NCI-H2171 (cell line): ENCODE results near the gene UROD.

Experiments used
- DNase-seq: peaks from one replicate; lab custom pipeline; 2025; lab: John Stamatoyannopoulos, UW

The UROD gene

GRCh38 chr1:45008516-45008915 lies 3.5 kb upstream of the UROD start:
- DNase-seq: no peak

DNA sequence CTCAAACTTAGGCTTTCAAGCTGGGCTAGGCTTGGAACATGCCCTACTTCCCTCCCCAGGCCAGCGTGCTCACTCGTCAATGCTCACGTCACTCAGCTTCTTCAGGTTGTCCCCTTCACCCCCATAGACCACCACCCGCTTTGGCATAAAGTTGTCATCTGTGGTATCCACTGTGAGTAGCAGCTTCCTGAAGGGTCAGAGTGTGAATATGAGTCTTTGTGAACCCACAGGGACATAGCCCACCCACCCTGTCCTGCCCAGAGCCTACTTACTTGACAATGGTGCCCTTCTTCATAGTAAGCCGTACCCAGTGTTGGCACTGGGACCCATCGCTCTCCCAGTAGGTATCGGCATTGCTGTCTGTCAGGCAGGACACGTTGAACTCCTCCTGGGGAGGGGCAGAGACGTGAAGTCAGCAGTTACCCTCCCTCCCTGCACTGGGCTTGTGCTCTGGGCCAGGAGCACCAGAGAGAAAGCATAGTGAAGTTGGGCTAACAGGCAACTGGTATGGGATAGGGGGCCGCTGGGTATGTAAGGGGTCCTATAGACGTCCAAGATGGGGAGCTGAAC lies 2.7 kb upstream of the UROD start:
- DNase-seq: no peak

GRCh38 chr1:45009956-45010854 lies 1.8 kb upstream of the UROD start:
- DNase-seq: peak; percentile 57

DNA sequence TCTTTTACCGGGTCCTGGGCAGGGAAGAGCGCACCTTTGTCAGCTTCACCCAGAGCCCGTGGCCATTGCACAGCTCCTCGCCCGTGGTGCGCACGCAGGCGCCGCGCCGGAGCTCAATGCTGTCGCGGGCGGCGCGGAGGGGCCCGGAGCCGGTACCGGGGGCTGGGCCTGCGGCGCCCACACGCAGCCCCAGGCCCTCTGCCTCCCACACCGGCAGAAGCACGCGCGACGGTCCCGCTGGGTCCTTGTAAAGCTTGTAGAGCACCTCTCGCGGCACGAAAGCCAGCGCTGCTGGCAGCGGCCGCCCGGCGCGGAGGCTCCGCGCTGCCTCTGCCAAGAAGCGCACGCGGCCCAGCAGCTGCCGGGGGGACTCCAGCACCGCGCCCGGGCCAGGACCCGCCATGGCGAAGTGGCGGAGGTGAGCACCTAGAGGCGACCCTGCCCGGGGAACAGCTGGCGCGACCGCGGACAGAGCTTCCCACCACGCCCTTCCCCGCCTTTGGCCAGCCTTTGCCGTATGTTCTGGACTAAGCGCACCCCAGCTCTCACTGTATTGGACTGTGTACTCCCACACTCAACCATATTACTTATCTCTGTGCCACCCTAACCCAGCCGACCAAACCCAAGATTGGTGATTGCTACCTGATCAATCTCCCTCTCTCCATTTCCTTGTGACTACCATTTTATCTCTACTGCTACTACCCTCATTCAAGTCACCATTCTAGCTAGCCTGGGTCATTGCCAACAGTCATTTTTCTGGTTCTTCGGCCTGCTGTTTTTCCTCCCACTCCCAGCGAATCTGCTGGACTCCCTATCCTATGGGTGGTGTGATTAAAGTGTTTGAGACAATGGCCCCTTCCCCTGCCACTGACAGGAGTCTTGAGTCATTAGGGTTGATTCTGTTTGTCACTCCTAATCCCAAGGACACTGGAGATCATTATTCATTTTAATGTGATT lies 921 bp upstream of the UROD start, which contains the start of gene HECTD3:
Gene HECTD3 (minus strand): TSS at position 470 of the 957 bp plus-strand sequence. CDS start 67 bp downstream, at position 403.
- DNase-seq: peak; percentile 58

DNA sequence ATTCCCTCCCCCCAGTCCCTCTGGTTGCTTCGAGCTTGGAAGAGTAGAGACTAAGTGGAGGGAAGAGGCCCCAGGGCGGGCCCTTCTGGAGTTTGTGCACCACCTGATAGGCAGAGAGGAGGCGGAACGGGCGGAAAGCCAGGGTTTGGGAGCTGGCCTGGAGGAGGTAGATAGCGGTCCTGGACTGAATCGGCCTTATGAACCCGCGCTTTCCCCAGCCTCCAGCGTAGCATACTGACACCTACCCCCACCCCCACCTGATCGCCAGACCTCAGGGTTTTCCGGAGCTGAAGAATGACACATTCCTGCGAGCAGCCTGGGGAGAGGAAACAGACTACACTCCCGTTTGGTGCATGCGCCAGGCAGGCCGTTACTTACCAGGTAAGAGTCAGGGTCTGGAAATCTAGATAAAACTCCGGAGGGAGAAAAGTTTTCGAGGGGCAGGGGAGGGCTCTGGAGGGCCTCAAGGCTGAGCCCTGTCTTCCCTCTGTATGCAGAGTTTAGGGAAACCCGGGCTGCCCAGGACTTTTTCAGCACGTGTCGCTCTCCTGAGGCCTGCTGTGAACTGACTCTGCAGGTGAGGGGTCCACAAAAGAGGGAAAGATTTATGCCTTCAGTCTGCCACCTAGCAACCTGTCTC lies 705 bp downstream of the UROD start:
- peak; percentile 48 for DNase-seq

GRCh38 chr1:45013551-45014209 lies 1.6 kb downstream of the UROD start:
- no peak for DNase-seq

DNA sequence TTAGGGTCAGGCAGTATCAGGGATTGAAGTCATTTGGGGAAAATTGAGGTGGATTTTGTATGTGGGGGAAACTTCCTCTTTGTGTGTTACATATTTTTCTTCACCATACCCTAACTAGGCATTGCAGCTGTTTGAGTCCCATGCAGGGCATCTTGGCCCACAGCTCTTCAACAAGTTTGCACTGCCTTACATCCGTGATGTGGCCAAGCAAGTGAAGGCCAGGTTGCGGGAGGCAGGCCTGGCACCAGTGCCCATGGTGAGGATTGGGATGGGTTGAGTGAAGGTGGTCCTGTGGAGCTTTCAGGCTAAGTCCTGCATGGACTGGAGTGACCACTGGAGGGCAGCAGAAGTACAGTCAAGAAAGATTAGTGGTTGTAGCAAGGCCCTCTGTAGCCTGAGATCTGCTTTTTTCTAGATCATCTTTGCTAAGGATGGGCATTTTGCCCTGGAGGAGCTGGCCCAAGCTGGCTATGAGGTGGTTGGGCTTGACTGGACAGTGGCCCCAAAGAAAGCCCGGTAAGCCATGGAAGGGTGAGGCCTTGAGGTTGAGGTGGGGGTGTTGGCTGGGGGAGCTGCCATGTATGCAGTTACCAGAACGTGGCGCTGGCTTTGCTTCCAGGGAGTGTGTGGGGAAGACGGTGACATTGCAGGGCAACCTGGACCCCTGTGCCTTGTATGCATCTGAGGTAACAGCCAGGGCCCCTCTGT lies 2.4 kb downstream of the UROD start:
- peak; percentile 44 for DNase-seq

- no peak for DNase-seq
Observed at GRCh38 chr1:45015683-45016082, 3.6 kb downstream of the UROD start.

- DNase-seq: no peak
Observed at GRCh38 chr1:45016090-45016697, 4.1 kb downstream of the UROD start.

DNA sequence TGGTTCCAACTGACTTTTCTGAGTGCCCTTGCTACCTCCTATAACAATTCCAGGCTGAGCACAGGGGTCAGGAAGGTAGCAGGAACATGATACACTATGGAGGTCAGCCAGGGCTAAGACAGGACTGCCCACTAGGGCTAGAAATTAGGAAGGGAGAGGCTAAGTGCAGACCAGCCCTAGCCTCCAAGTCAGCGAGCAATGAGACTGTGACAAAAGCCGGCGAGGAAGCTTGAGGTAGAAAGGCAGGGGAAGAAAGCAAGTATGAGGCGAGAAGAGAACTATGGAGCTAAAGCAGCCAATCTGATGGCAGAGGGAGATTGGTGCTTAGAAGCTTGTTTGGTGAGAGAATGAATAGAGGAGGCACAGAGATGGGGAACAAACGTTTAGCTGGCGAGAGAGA lies 4.7 kb downstream of the UROD start:
- no peak for DNase-seq

DNA sequence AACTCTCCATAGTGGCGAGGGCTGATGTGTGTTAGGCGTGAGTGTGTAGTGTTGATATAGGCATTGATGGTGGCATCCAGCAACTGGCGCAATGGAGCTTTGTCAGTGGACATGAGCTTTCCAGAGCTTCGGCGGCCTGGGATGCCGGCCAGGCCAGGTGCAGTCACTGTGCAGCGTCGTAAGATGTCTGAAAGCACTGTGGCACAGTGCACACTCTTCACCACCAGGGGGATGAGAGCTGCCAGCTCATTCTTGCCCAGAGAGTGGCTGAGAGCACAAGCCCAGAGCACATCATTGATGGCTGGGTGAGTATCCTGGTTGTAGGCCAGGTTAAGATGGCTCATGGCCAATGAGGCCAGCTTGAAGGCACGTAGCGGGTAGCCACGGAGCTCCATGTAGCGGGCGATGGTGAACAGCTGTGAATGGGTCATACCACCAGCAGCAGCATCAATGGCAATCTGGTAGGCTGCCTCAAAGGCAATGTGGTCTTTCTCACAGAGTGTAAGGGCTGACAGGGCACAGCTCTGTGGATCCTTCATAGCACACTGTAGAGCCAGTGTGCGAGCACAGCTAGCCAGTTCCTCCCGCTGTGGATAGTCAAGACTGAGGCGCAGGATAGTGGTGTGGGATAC lies 6.7 kb downstream of the UROD start:
- peak; percentile 64 for DNase-seq

- DNase-seq: no peak
Observed at GRCh38 chr1:45023663-45024062, 11.6 kb downstream of the UROD start.

- DNase-seq: no peak
Observed at GRCh38 chr1:45026446-45026845, 14.4 kb downstream of the UROD start.

DNA sequence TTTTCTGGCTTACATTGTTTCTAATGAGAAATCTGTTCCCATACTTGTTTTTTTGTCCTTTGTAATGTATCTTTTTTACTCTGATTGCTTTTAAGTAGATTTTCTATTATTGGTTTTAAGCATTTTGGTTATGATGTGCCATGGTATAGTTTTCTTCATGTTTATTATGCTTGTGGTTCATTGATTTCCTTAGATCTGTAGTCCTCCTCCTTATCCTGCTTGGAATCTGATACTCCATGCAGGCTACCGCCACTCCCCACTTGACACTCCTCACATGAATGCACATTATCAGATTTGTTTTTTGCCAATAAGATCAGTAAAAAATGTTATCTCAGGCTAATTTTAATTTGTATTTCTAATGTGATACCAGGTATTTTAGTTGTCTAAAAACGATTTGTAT lies 20.8 kb downstream of the UROD start:
- DNase-seq: peak; percentile 32

- DNase-seq: no peak
Observed at GRCh38 chr1:45033356-45033755, 21.3 kb downstream of the UROD start.

DNA sequence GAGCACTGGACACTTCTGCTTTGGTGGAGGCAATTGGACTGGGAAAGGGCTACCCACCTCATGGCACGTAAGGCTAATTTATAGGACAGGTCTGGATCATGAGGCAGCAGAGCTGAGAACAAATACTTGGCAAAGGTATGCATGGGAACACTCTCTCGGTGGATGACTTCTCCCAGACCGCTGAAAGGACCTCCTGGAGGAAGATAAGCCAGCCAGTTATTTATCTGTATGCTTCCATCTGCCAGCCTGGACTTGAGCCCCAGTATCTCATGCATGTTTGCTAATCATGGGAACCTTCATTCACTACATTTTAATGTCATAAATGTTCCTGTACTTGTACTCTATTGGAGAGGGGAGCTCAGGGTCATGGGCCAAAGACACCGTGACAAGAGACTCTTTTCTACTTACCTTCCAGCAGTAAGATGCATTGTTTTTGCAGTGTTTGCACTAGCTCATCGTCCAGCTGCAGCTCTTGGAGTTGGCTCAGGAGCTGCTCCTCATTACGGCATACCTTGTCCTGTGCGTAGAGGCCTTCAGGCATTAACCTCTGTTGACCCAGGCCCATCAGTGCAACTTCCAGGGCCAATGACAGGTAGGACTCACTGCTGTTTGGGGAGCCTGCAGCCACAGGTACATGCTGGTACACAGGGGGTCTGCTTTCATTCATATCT lies 23.7 kb downstream of the UROD start:
- no peak for DNase-seq

GRCh38 chr1:45037456-45037855 lies 25.4 kb downstream of the UROD start:
- DNase-seq: no peak

DNA sequence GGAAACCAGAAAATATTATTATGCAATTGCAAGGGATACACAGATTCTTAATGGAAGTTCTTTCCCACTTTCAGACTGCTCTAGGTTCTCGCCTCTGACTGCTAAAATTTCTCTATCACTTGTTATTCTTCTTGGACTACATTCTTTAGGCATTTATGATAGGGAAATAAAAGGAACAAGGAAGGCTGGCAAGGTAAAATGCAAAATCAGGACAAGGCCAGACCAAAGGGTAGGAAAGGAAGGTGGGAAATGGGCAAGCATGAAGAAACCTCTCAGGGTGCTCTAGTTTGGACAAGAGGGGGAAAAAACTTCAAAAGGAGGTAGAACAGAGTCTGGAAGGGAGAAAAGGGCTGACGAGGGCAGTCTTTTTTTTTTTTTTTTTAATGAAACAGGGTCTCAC lies 26.2 kb downstream of the UROD start:
- DNase-seq: no peak
